ENCODE measurements around the gene DPP7. TPM values are rescaled to one million over a fixed set of nuclear protein-coding genes. Genes with fewer than 3 reads are reported as not detected.

The DPP7 gene
- total RNA-seq, 1 experiment from 2014 or later, result 51.6 TPM

DNA sequence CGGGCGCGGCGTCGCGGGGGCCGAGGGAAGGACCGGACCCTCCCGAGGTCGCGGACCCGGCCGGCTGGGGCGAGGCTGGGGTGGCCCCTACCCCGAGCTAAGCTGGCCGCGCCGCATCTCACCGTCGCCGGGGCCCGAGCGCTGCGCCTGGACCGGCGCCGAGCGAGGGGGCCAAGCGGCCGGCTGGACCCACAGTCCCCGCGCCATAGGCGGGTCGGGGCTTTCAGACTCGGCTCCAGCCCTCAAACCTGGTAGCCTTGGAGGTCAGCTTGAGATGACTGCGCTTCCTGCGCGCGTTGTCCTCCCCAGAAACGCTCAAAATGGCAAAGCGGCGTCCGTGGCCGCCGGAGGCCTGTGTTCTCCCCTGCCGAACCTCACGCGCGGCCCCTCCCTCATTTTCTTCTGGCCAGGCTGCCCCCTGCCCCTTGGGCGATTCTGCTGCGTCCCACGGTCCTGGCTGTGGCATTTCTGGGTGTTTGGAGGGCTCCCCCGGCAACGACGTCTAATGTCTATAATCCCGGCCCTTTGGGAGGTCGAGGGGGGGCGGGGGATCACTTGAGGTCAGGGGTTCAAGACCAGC, 15.7 kb upstream of the DPP7 start:
- TF ChIP-seq, protein P1, sequence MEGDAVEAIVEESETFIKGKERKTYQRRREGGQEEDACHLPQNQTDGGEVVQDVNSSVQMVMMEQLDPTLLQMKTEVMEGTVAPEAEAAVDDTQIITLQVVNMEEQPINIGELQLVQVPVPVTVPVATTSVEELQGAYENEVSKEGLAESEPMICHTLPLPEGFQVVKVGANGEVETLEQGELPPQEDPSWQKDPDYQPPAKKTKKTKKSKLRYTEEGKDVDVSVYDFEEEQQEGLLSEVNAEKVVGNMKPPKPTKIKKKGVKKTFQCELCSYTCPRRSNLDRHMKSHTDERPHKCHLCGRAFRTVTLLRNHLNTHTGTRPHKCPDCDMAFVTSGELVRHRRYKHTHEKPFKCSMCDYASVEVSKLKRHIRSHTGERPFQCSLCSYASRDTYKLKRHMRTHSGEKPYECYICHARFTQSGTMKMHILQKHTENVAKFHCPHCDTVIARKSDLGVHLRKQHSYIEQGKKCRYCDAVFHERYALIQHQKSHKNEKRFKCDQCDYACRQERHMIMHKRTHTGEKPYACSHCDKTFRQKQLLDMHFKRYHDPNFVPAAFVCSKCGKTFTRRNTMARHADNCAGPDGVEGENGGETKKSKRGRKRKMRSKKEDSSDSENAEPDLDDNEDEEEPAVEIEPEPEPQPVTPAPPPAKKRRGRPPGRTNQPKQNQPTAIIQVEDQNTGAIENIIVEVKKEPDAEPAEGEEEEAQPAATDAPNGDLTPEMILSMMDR (IDR thresholded peaks at IDR 0.05; ENCODE audit: unreplicated experiment), result no peak
- peak overlapping the region; percentile 90 for H3K4me3 Mint-ChIP-seq (ENCODE audit: low read depth, unreplicated experiment)
- H3K9me3 Mint-ChIP-seq (ENCODE audit: low read depth, unreplicated experiment), result no peaks in the 10 kb centered on the region
- H3K27me3 Mint-ChIP-seq (ENCODE audit: unreplicated experiment), result peaks cover under 1% of the 10 kb centered on the region
- intact Hi-C loops (cut with micrococcal nuclease; ENCODE audit: unreplicated experiment), result no loop called here
- CTCF ChIA-PET, result interaction anchor here (0.6 to 1.1 kb wide), 4 partner anchors 89 to 340 kb away, joined by 3 to 8 read pairs (median 4); partner anchors contain the start of gene RNF224
- H3K36me3 Mint-ChIP-seq (ENCODE audit: insufficient read depth, unreplicated experiment), result peaks cover 34% of the 10 kb centered on the region
- peak overlapping the region; percentile 27 for H3K27ac Mint-ChIP-seq (ENCODE audit: unreplicated experiment)
- peak; percentile 10 for DNase-seq
- BruUV-seq (replicated peaks), result no TSS peak
- peaks cover 22% of the 10 kb centered on the region for H3K4me1 Mint-ChIP-seq (ENCODE audit: low read depth, unreplicated experiment)

DNA sequence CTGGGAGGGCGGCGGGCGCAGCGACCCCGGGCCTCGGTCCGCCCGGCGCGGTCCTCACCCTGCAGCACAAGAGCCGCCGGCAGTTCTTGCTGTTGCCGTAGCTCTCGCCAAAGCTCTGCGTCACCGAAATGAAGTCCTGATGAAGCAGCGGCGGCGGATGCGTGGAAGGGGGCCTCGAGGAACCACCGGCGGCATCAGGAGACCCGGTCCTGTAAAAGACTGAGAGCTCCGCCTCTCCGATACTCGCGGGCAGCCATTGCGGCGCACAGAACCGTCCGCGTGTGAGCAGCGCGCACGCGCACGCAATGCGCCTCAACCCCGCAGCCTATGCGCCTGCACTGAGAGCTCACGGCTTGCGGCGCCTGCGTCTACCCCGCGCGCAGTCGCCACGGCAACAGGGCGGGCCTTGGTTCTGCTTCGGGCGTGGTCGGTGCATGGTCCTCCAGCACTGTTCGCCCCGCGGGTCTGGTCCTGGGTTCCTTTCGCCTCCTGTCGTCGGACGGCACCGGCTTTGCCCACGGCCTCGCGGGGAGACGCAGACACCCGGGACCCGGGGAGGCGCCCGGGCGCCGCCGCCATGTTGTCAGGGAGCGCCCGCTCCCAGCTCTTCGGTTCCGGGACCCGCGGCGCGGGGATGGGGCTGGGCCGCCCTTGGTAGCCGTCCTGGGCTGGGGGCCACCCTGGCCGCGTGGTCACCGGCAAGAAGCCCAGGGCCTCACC, 15.1 kb upstream of the DPP7 start:
- intact Hi-C loops (cut with micrococcal nuclease; ENCODE audit: unreplicated experiment), result no loop called here
- Mint-ChIP-seq H3K4me1 (ENCODE audit: low read depth, unreplicated experiment) (peaks cover 22% of the 10 kb centered on the region), H3K9me3 (ENCODE audit: low read depth, unreplicated experiment) (no peaks in the 10 kb centered on the region), H3K27me3 (ENCODE audit: unreplicated experiment) (no peaks in the 10 kb centered on the region), H3K27ac (ENCODE audit: unreplicated experiment) (no peak overlapping the region), H3K4me3 (ENCODE audit: low read depth, unreplicated experiment) (peak overlapping the region; percentile 90), H3K36me3 (ENCODE audit: insufficient read depth, unreplicated experiment) (peaks cover 34% of the 10 kb centered on the region)
- no TSS peak for BruUV-seq (replicated peaks)
- peak; percentile 83 for DNase-seq
- CTCF ChIA-PET, result interaction anchor here (0.6 to 1.1 kb wide), 5 partner anchors 40 to 339 kb away, joined by 3 to 8 read pairs (median 4); partner anchors contain the start of gene RNF224
- TF ChIP-seq, protein P1 (IDR thresholded peaks at IDR 0.05; ENCODE audit: unreplicated experiment), result no peak

DNA sequence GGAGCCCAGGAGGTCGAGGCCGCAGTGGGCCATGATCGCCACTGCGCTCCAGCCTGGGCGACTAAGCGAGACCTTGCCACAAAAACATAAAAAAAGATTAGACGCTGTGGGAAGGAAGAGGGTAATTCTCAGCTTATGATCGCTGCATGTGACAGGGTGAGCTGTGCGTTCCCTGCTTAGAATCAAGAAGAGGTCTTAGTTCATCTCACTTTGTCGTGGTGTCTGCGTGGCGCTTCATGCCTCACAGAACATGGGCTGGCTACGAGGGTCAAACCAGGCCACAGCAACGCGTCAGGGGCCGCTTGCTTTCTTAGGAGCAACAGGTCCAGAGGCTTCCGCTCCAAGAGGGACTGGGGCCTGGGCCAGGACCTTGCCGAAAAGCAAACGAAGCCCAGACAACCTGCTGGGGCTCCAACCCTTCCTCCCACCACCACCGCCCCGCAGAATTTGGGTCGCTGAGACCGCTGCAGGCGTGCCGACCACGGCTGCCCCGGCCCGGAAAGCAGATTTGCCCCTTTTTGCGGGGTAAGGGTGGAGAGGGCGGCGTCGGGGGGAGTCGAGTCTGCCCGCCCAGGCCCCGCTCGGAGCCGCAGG, 14.4 kb upstream of the DPP7 start:
- H3K4me3 Mint-ChIP-seq (ENCODE audit: low read depth, unreplicated experiment), result peak overlapping the region; percentile 90
- H3K36me3 Mint-ChIP-seq (ENCODE audit: insufficient read depth, unreplicated experiment), result peaks cover 34% of the 10 kb centered on the region
- DNase-seq, result peak; percentile 16
- TF ChIP-seq, protein P1 (IDR thresholded peaks at IDR 0.05; ENCODE audit: unreplicated experiment), result no peak
- H3K4me1 Mint-ChIP-seq (ENCODE audit: low read depth, unreplicated experiment), result peaks cover 22% of the 10 kb centered on the region
- BruUV-seq (replicated peaks), result no TSS peak
- CTCF ChIA-PET, result interaction anchor here (0.6 to 1.1 kb wide), 5 partner anchors 28 to 108 kb away, joined by 3 to 8 read pairs (median 4); partner anchors contain the start of gene RNF224
- intact Hi-C loops (cut with micrococcal nuclease; ENCODE audit: unreplicated experiment), result no loop called here
- peak overlapping the region; percentile 81 for H3K27ac Mint-ChIP-seq (ENCODE audit: unreplicated experiment)
- H3K9me3 Mint-ChIP-seq (ENCODE audit: low read depth, unreplicated experiment), result no peaks in the 10 kb centered on the region
- no peaks in the 10 kb centered on the region for H3K27me3 Mint-ChIP-seq (ENCODE audit: unreplicated experiment)

DNA sequence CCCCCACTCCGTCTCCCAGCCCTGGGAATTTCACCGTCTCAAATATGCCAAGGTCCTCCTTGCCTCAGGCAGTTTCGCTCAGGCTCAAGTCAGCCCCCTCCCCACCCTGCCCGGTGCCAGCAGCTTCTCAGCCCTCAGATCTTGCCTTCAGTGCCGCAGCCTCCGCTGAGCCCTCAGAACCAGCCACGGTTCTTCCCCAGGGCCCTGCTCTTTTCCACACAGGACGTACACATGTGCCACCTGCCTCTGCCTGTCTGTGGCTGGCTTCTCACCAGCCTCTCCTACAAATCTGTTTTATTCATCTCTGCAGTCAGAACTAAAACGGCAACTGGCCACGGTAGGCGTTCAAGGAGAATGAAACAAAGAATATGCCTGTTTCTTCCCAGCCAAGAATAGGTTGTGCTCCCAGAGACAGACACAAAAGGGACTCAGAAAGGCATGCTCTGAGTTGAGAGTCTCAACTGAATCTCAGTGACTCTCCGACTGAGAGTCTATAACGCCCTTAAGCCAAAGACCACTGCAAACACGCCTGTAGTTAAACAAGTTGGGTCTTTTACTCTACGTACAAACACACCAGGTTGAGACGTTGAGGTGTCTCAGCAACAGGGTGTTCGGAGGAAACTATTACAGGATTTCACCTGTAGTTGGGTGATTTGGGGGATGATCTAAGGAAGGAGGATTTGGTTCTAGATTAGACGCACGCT, 13.8 kb upstream of the DPP7 start:
- DNase-seq, result no peak
- Mint-ChIP-seq H3K4me3 (ENCODE audit: low read depth, unreplicated experiment) (peak overlapping the region; percentile 90), H3K27ac (ENCODE audit: unreplicated experiment) (peak overlapping the region; percentile 81), H3K4me1 (ENCODE audit: low read depth, unreplicated experiment) (peaks cover 22% of the 10 kb centered on the region), H3K27me3 (ENCODE audit: unreplicated experiment) (no peaks in the 10 kb centered on the region), H3K9me3 (ENCODE audit: low read depth, unreplicated experiment) (no peaks in the 10 kb centered on the region), H3K36me3 (ENCODE audit: insufficient read depth, unreplicated experiment) (peaks cover 34% of the 10 kb centered on the region)
- BruUV-seq (replicated peaks), result TSS peak; percentile 39
- intact Hi-C loops (cut with micrococcal nuclease; ENCODE audit: unreplicated experiment), result no loop called here
- CTCF ChIA-PET, result interaction anchor here (0.6 to 0.7 kb wide), 2 partner anchors 28 to 281 kb away, joined by 5 to 8 read pairs; no protein-coding TSS in a partner anchor
- TF ChIP-seq, protein P1 (IDR thresholded peaks at IDR 0.05; ENCODE audit: unreplicated experiment), result no peak

All from Calu3 (cell line).